HG03103 (cell line): ENCODE measurements around the gene ARMS2.

ENCODE experiments used
- ATAC-seq: cut with Tn5 transposase; IDR thresholded peaks from one replicate; pipeline ENCODE4 v1.9.1; 2021; ENCODE audit warnings: low read depth; ENCODE audit not compliant: unreplicated experiment

ARMS2 gene

DNA sequence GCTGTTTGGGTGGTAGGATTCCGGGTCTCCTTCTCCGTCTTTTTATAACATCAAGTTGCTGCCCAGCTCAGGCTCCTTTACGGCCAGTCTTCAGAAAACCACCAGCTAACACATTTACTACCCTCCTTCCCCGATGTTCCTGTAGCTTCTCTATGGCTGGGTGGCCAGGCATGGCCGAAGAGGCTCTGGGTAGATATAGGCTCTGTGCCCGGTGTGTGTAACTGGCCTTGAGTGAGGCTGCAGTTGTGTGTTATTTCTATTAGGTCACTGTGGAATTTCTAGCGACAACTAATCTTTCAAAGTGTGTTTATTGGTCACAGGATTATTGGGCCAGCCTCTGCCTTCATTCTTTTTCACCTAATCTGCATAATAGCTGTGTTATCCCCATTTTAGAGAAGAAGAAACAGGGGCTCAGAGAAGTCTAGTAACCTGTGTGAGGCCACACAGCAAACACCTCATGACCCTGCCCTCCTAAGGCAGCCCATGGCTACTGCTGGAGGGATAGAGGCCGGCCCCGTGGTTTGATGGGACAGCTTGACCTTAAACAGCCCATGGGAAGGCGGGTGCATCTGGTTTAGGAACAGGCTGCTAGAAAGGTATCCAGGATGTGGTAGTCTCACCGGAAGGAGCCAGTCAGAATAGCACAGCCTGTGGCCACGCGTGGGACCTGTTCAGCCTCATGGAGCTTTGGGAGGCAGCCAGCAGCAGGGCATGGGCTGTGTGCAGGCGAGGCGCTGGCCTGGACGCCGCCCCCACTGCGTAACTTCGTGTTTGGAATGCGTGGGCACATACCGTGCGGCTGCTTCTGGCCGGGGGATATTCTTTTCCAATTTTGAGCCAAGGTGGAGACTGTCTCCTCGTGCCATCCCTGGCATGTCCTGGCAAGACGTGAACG is 36.6 kb downstream of the ARMS2 start:
- no peak for ATAC-seq

DNA sequence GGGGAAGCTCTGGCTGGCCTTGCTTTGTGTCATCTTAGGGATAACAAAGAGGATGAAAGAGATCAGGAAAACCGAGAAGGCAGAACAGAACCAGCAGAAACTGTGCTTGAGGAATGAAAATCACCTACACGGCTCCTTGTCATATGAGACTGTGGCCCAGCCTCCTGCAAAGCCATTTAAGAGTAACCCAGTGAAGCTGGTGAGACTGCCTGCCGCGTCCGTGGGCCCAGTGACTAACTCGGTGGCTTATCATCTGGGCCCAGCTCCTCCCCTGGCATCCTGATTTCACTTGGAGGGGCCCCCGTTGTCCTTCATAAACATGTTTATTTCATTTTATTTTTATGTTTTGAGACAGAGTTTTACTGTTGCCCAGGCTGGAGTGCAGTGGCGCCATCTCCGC is 37.6 kb downstream of the ARMS2 start:
- no peak for ATAC-seq

DNA sequence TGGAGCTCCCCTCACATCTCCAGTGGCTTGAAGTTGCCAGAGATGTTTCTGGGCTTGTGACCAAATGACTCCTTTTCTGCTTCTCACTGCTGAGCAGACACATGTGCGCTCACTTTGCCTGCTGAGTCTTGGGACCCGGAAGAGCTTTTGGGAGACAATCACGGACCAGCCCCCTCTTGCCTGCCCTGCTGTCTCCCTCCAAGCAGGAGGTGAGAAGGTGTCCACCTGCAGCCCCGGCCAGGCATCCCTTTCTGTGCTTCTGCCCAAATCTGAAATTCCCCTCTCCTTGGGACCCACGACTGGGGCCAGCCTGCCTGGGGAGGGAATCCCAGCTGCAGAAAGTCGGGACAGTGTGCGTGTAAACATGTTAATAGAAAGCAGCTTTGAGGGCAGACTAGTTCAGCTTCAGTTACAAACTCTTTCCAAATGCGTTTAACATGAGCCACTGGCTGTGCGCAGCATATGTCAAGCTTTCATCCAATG is 38.6 kb downstream of the ARMS2 start:
- no peak for ATAC-seq

DNA sequence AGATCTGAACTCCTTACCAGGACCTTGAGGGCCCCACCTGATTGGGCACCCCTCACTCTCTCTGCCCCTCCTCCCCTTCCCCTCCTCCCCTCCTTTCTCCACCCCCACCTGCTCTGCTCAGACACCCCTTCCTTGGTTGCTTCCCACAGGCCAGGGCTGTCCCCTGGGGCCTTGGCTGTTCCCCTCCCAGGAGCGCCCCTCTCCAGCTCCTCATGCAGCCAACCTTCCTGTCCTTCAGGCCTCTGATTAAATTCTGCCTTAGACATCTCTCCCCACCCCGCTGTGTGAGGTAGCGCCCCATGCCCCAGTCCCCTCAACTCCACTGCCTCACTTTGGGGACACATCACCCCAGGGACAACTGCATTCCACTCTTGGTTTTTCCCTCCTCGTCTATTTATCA is 39.3 kb downstream of the ARMS2 start:
- ATAC-seq, result no peak

DNA sequence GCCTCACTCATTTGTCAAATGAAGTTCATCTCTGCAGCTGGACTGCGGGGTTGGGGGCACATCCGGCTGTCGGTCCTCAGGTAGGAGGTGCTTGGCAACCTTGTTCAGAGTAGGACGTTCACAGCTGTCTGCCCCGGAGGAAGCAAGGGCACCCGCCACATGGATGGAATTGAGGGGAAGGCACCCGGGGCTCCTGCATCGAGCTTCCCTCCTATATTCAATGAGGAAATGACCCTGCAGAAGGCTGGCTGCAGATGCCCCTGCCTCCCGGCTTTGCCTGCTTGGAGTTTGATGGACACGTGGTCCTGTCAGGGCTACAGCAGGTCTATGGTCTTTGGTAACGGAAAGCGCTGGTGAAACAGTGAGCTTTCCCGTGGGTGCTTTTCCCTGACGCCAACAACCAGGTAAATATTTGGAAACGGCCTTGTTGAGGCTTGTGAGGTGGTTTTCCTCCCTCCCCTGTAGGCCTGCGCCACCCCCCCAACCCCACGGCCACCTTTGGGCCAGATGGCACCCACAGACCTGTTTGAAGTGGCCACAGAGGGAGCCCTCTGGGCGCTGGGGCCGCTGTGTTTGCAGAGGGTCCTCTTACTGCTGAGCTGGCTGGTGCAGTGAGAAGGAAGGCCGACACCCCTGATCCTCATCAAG is 39.8 kb downstream of the ARMS2 start:
- no peak for ATAC-seq

DNA sequence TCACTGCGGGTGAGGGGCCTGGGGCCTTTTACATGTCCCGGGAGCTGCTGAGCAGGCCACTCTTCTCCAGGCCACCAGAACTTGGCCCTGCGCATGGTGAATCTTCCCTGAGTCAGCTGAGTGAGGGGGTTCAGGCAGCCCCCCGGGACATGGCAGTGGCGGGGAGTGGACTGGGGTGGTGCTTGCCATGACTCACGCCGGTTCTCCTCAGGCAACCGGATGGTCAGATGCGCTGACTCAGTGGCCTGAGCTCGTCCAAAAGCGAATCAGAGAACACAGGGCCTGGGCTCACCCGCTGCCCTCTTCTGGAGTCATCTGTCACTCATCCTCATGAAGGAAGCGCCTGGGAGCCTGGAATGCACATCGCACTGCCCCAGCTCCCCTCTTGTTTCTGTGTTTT is 40.4 kb downstream of the ARMS2 start:
- ATAC-seq, result no peak

DNA sequence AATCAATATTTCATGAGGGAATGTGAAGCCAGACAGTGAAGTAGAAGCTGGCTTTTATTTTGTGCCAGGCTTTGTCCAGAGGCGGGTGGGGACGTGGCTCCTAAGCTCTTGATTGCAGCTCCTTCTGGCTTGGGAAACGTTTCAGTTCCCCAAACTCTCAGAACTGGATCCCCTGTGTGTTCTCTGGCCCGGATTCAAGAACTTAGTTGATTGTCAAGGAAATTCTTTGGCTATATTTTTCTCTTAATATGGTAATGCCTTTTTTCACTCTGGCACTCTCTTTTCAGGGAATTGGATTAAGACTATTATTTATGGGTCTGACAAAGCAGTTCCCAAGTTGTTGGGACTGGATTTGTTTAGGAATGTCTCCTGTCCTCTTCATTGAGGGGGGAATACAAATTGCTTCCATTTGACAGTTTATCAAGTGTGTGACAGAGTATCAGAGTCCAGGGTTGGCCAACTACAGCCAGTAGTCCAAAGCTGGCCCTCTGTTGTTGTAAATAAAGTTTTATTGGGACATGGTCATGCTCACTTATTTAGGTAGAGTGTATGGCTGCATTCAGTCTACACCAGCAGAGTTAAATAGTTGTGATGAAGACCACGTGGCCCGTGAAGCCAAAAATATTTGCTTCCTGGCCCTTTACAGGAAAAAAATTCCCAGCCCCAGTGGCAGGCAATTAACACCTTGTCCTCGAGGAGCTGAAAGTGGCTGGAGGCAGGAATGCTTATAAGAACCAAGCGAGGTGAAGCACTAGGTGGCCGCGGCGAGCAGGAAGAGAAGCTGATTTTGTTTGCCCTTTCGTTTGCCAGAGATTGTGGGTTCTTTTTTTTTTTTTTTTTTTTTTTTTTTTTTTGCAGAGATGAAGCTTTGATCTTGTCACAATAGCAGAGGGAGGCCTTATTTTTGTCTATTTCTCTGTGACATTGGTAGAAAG is 41.2 kb downstream of the ARMS2 start:
- no peak for ATAC-seq

DNA sequence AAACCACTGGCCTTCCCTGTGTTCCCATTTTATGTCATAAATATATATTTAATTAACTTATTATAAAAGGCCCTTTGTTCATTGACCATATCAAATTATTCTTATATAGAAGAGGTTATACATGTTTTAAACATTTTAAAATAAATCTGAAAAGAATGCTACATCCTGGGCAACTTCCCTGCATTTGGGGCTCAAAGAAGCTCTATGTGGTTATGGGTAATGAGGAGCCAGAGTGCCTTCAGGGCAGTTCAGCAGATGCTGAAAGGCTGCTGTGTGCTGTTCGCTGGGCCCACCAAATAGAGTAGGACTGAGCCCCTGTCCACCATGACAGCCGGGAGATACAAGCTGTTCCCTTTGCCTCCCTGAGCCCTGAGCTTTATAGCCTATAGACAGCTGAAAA is 42.8 kb downstream of the ARMS2 start:
- ATAC-seq, result no peak

DNA sequence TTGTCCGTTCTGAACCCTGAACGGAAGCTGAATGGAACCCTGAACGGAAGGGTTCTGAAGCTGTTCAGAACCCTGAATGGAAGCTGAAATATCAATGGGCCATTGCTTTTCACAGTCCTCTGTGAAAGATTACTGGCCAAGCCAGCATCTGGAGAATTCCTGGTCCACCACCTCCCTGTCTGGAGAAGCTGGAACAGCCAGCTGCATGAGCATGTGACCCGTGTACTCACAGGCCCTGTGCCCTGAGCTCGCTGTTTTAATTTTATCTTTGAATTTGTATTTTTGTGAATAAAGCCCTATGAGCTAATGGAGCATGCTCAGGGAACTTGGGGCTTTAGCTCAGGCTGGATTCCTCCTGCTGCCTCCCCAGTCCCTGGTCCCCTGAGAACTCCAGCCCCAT is 44.1 kb downstream of the ARMS2 start:
- ATAC-seq, result no peak

DNA sequence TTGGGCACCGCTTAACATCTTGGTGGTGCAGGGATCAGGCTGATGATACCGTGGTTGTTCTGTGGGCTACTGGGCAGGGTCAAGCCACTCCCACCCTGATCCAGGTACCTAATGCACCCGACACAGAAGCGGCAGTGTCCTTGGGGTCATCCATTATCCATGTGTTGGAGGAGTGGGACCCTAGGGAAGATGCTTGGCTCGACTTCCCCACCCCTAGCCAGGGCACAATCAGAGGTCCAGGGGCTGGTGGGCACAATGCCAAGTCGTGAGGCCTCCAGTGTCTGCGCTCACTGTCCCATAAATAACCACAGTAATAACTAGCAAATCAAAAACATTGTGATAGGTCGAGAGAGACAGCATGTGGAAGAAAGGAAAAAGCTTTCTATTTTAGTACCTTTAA is 44.6 kb downstream of the ARMS2 start:
- ATAC-seq, result no peak

DNA sequence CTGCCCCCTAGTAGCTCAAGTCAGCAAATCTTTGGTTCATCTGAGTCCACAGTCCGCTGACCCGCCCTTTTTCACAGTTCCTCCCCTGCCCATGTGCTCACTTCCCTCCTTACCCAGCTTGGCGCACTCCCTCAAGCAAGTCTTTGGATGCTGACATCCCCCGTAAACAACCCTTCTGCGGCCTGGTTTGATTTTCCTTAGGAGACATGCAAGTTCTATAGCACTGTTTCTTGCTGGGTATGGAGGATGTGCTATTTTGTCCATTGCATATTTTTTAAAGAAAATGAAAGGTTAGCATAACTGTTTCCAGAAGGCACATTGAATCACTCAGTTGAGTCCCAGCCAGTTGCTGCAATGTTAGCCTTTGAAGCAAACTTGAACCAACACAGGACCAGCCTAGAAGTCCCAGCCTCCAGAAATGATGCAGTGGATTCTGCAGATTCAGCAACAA is 45.1 kb downstream of the ARMS2 start:
- ATAC-seq, result no peak

DNA sequence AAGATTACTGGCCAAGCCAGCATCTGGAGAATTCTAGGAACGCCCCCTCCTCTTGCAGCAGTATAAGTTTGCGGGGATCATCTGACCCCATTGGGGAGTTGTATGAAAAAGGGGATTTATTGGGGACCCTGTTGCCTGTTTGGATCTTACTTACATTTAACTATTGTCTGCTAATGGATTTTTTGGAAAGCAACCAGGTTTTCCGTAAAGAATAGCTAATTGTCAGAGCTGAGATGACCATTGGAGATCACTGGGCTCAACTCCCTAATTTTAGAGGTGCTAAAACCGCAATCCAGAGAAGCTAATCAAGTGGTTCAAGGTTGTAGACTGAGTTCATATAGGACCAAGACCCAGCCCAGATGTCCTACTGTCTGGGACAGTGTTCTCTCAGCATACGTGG is 45.7 kb downstream of the ARMS2 start:
- no peak for ATAC-seq

DNA sequence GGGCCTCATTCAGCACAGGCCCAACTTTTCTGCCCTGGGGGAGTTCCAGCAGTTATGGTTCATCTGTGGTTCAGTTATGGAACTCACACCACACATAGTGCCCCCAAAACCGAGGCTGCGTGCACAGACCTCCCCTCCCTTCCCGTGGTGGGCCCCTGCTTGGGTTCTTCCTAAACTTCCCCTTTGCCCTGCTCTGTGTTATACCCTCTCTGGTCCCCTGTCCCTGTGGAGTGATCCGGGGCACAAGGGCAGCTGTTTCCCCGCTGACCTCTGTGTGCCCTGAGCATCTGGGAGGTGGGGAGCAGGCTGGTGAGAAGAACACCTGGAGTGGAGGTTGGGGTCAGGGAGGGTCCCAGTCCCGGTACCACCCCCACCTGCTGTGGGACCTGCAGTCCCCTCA is 46.3 kb downstream of the ARMS2 start:
- no peak for ATAC-seq

DNA sequence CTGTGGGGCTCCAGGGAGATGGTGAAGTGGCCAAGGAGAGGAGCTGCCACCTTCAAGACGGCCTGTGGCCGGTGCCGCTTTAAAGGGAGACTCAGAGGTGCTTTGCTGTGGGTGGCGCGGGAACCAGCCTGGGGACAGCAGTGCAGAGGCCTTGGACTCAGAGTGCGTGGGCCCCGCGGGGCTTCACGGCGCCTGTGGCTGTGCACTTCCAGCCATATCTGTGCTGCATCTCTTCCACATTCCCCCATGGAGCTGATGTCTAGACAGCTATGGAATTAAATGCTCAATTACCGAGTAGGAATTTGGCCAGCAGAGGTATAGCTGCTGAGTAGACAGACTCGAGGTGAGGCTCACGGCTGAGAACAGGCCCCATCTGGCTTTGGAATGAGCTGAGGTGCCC is 48.6 kb downstream of the ARMS2 start:
- ATAC-seq, result no peak

DNA sequence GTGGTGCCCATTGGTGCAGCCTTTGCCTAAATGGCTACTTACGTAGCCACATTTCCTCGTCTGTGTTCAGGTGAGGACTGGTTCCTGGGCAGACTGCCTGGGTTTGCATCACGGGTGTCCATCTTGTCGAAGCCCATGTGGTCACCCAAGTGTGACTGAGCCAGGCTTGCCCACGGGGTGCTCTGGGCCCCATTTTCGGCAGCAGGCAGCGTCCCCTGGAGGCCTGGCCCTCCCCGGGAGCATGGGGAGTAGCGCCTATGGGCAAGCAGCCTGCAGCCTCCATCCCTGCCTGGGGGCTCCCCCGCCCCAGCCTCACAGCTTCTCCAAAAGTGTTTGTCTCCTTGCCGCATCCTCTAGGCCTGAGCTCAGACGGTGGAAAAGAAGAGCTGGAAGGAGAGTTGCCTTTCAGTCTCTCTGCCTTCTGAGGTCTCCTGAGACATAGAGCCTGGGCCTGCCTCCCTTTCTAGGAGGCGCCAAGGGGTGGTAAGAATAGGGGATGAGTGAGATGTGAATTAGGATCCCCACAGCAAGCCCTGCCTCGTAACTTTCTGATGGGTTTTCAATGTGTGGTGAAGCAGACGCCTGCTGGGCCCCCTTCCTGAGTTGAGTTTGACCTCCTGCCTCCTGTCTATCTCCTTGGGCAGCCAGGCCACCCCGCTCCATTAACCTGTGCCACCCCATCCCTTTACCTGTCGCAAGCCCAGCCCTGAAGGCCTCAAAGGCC is 49.6 kb downstream of the ARMS2 start:
- ATAC-seq, result no peak

DNA sequence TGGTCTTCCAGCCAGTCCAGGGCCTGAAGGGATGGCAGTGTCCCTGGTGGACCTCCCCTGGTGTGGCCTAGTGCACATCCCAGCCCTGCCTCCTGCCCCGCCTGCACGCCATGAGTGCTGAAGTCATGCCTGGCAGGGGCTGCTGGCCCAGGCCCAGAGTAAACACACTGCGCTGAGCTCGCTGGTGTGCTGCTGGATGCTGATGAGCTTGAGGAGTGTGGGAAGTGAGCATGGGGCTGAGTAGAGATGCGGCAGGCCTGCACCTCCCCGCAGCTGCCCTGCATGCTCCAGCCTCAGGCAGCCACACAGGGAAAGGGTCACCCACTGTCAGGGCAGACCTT is 50.1 kb downstream of the ARMS2 start:
- ATAC-seq, result no peak

DNA sequence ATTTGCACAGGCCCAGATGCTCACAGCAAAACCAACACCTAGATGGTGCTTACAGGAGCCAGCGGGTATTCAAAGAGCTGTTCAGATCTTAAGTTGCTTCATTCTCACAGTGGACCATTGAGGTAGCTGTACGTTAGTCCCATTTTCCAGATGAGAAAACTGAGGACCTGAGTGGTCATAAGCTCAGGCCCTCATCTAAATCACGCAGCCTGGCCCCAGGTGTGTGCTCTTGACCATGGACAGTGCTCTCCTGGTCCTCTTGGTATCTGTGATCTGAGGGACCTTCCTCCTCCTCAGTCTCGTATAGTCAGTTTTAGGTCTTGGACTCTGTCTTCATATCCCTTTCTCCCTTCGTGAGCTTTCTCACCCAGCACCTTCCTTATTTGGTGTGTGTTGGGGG is 50.6 kb downstream of the ARMS2 start:
- no peak for ATAC-seq

DNA sequence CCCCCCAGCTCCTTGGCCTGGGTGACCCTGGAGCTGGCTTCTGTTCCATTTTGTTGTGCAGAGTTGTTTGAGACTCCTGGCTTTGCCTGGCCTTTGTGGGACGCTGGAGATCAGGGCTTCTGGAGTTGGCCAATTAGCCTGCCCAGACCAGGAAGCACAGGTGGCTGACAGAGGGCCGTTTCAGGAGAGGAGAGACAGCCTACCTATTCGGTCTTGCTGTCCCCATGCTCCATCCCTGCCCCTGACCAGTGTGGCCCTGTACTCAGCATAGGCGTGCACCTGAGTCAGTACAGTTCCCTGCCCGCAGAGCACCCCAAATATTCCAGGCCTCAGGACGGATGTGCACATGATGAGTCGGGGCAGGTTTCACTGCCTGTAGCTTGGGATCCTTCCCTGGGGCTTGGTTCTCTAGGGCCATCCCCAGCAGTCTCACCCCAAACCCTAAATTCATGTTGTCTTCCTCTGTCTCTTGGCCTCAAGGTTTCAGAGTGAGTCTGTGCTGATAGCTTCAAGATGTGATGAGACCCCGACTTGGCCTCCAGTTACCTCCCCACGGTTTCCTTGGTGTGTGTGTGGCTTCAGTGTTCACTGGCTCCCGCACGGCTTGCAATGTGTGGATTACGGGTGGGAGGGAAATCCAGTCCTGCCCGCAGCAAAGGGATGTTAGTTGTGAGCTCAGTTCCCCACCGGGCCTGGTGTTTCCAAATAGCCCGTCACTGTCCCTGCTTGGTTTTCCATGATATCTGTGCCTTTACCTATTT is 51.6 kb downstream of the ARMS2 start:
- ATAC-seq, result no peak
